Epithelial cell of esophagus (primary cell): ENCODE data around the gene CCDC127.
"Not testable (repeated sequence)": the region's sequence is repeated elsewhere in the genome, so short reads cannot be mapped to it uniquely, and the experiment has no call there.

ENCODE experiments used
- DNase-seq: peaks from one replicate; pipeline ENCODE4 v3.0.0; 2010; ENCODE audit warnings: low read depth
- H3K4me3 ChIP-seq: 2 replicates; pipeline ENCODE4 v1.5.1; 2011; ENCODE audit warnings: mild to moderate bottlenecking, low read length, control low read depth
- CTCF ChIP-seq: IDR thresholded peaks from 2 replicates; pipeline ENCODE4 v1.5.1; 2011; ENCODE audit warnings: low read depth, mild to moderate bottlenecking, low read length, control low read depth, inconsistent platforms; ENCODE audit not compliant: insufficient read depth; ENCODE audit errors: missing control alignments

The CCDC127 gene

GRCh38 chr5:200985-201384, 17.0 kb downstream of the CCDC127 start:
- no peak for TF ChIP-seq CTCF
- DNase-seq, result no peak
- no peak overlapping the region for H3K4me3 ChIP-seq

GRCh38 chr5:199950-200645, 17.9 kb downstream of the CCDC127 start:
- no peak for DNase-seq
- TF ChIP-seq CTCF, result no peak
- no peak overlapping the region for H3K4me3 ChIP-seq

GRCh38 chr5:199197-199949, 18.6 kb downstream of the CCDC127 start:
- DNase-seq, result no peak
- H3K4me3 ChIP-seq, result no peak overlapping the region
- TF ChIP-seq CTCF, result no peak

- no peak for TF ChIP-seq CTCF
- DNase-seq, result no peak
- no peak overlapping the region for H3K4me3 ChIP-seq
Measured at GRCh38 chr5:198516-199196, 19.3 kb downstream of the CCDC127 start.

- TF ChIP-seq CTCF, result no peak
- no peak overlapping the region for H3K4me3 ChIP-seq
- DNase-seq, result no peak
Measured at GRCh38 chr5:197892-198489, 20.0 kb downstream of the CCDC127 start.

- peak; percentile 45 for TF ChIP-seq CTCF
- not testable (repeated sequence) for H3K4me3 ChIP-seq
- peak; percentile 62 for DNase-seq
Measured at GRCh38 chr5:197031-197430, 20.9 kb downstream of the CCDC127 start.
